Astrocyte of the spinal cord (primary cell): Measurements from ENCODE around the gene SSH2.

Experiments used
- DNase-seq: peaks from one replicate; pipeline ENCODE4 v3.0.0; 2011; ENCODE audit warnings: low read depth, low spot score
- H3K4me3 ChIP-seq: 2 replicates; pipeline ENCODE4 v1.5.1; 2011; ENCODE audit warnings: low read depth, mild to moderate bottlenecking, low read length, moderate library complexity
- in situ Hi-C: cut with HindIII; loops from 2 replicates; pipeline ENCODE4 v1.10.0; 2017; ENCODE audit warnings: low sequenced_read_pairs
- TF ChIP-seq, protein P1 (sequence below): IDR thresholded peaks from 2 replicates; pipeline ENCODE4 v1.5.1; 2012; ENCODE audit warnings: low read depth, mild to moderate bottlenecking, low read length, inconsistent platforms

The SSH2 gene

DNA sequence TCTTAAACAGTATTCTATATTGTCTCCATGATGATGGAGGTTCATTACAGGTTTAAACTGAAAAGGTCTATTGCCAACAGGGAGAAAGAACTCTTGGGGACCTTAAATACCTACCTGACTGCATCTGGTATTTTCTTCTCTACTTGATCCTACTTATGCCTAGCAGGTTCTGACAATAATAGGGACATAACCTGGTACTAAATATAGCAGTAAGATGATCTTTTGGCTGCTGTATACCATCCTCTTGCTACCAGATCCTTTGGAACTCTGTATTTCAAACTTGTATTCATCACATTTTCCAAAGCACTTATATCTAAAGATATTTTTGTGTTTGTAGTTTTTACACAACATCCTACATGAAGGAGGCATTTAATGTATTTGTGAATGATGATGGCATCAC is 160.8 kb downstream of the SSH2 start:
- TF ChIP-seq, protein P1, sequence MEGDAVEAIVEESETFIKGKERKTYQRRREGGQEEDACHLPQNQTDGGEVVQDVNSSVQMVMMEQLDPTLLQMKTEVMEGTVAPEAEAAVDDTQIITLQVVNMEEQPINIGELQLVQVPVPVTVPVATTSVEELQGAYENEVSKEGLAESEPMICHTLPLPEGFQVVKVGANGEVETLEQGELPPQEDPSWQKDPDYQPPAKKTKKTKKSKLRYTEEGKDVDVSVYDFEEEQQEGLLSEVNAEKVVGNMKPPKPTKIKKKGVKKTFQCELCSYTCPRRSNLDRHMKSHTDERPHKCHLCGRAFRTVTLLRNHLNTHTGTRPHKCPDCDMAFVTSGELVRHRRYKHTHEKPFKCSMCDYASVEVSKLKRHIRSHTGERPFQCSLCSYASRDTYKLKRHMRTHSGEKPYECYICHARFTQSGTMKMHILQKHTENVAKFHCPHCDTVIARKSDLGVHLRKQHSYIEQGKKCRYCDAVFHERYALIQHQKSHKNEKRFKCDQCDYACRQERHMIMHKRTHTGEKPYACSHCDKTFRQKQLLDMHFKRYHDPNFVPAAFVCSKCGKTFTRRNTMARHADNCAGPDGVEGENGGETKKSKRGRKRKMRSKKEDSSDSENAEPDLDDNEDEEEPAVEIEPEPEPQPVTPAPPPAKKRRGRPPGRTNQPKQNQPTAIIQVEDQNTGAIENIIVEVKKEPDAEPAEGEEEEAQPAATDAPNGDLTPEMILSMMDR: no peak
- DNase-seq: no peak
- H3K4me3 ChIP-seq: no peak overlapping the region
- in situ Hi-C loops: no loop called here

DNA sequence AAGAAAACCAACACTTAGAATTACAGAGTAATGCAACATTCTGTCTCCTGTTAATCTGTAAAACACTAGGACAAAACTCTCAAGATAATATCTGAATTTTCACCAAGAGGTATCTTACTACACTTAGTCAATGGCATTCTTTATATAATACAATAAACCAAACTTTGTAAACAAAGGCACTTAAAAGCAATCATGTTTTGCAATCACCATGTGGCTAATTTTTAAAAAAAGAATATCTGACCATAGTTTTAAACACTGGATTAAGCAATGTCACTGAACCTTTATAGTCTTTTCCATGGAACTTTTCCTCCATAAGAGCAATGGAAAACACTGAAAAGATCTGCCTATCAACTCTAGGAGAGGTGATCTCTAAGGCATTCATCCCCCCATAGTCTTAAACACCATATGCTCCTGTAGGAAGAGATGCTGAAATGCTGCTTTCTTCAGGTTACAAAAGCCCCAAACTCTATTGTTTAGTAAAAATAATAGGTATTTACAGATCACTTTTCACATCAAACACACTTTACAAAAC is 163.2 kb downstream of the SSH2 start:
- in situ Hi-C loops: no loop called here
- H3K4me3 ChIP-seq: no peak overlapping the region
- TF ChIP-seq, protein P1: no peak
- DNase-seq: no peak

DNA sequence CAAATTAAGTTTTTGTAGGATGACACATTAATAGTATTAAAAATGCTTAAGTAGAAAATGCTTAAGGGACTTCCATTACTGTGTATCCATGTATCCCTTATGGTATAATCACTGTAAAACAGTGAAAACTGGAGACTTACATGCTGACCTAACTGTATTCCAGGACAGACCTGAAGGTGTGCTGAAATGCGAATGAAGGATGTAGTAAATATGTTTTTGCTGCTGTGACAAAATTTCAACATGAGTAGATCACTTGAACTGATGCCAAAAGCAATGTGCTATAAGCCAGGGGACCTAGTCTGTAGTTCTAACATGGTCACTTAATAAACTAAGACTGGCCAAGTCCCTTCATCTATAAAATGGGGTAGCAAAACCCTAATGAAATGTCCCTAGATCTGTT is 165.3 kb downstream of the SSH2 start:
- in situ Hi-C loops: no loop called here
- H3K4me3 ChIP-seq: no peak overlapping the region
- TF ChIP-seq, protein P1: no peak
- no peak for DNase-seq

DNA sequence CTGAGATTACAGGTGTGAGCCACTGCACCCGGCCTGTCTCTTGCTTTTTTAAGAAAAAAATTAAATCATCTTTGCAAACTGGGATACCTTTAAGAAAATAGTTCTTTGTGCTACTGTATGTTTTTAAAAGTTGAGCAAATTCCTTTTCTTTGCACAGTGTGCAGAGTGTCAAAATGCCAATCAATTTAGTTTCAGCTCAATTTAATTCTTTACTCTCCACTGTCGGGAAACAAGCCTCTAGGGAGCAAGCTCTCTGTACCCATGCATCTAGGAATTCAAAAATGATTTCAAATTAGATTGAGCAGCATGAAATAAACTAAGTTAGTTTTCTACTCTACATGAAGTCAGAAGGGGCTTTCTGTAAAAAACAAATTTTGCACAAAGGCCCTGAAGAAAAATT is 165.8 kb downstream of the SSH2 start:
- TF ChIP-seq, protein P1: no peak
- in situ Hi-C loops: no loop called here
- H3K4me3 ChIP-seq: no peak overlapping the region
- DNase-seq: no peak

DNA sequence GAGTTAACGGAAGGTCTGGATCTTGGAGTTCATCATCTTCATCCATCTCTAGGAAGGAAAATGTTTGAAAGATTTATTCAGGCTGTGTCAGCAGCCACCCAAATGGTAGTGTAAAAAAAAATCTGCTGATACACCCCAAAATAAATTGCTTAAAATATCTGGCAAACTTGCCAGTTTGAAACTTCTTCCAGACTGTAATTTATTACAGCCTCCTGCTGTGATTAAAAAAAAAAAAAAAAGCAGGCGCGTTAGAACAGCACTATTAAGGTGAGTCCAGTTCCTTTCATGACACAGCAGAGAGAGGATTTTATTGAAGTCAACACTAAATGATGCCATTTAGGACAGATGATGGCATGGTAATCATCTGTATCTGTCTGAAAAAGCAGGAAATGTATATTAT is 166.8 kb downstream of the SSH2 start:
- in situ Hi-C loops: no loop called here
- TF ChIP-seq, protein P1: no peak
- no peak overlapping the region for H3K4me3 ChIP-seq
- no peak for DNase-seq

DNA sequence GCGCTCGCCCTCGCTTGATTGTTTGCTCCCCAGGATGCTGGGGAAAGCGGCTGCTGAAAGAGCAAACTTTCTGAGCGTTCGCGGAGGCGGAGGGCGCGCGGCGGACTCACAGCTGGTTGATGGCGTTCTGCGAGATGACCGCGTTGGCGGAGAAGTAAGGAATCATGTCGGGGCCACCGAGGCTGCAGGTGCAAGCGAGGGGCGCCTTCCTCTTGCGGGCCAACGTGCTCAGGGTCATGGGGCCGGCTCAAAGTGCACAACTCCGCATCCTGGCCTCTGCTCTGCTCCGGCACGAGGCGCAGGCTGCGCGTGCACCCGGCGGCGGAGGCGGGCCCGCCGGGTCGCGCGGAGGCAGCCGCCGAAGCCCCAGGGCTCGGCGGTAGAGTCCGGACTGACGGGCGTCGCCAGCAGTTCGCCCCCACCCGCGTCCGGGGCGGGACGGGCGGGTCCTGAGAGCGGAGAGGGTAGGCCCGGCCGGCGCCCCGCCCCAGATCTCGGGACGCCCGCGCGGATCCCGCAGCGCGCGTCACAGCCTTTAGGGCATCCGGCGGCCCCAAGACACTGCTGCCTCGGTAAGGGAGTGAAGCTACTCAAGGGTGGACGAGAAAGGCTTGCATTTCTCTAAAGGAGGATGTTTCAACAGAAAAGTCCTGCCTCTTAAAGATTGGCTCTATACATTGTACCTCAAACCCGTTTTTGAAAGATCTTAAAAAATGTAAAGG is 168.8 kb downstream of the SSH2 start:
- in situ Hi-C loops: no loop called here
- DNase-seq: peak; percentile 90
- H3K4me3 ChIP-seq: peak overlapping the region; percentile 71
- TF ChIP-seq, protein P1: no peak
